Left ventricle myocardium inferior (tissue), 1 donor: ENCODE measurements around the gene ICOS. TPM values are rescaled to one million over a fixed set of nuclear protein-coding genes. Genes with fewer than 3 reads are reported as not detected.
"Not testable (repeated sequence)": the region's sequence is repeated elsewhere in the genome, so short reads cannot be mapped to it uniquely, and the experiment has no call there.

ENCODE experiments used
- DNase-seq: peaks from one replicate; pipeline ENCODE4 v3.0.0-alpha.2; 2020
- H3K27ac ChIP-seq: fragments of 200-600 bp; replicated peaks from 2 replicates; pipeline ENCODE4 v1.8.0; 2021
- H3K27me3 ChIP-seq: fragments of 200-600 bp; 2 replicates; pipeline ENCODE4 v1.8.0; 2021; ENCODE audit warnings: low read depth
- H3K36me3 ChIP-seq: fragments of 200-600 bp; 2 replicates; pipeline ENCODE4 v1.8.0; 2021
- H3K4me1 ChIP-seq: fragments of 200-600 bp; 2 replicates; pipeline ENCODE4 v1.8.0; 2021
- H3K4me3 ChIP-seq: fragments of 200-600 bp; 2 replicates; pipeline ENCODE4 v1.8.0; 2021; ENCODE audit warnings: mild to moderate bottlenecking, moderate library complexity
- H3K9me3 ChIP-seq: fragments of 200-600 bp; replicated peaks from 2 replicates; pipeline ENCODE4 v1.8.0; 2021
- CTCF ChIP-seq: fragments of 200-600 bp; IDR thresholded peaks from 2 replicates; pipeline ENCODE4 v1.8.0; 2021; ENCODE audit warnings: antibody characterized with exemption, mild to moderate bottlenecking, borderline replicate concordance
- intact Hi-C: fragments of 100-400 bp; cut with micrococcal nuclease; formaldehyde crosslinking; loops from one replicate; pipeline ENCODE4 v1.11.0; 2022
- total RNA-seq: library from RNA; stranded (reverse); fragmentation: NEBNext Ultra II Directional; extraction: Animal tissue kit (Norgen Biotek cat#: 25700); gene quantifications from one replicate; pipeline ENCODE4 v1.2.1, GENCODE V29; 2021
- donor health status: DM: no; HTN: yes; CAD: no; lungs with severe emphysema.

ICOS gene
- total RNA-seq, 1 donor from 2014 or later = not detected

- no peak for DNase-seq
- no peak overlapping the region for H3K27ac ChIP-seq
- H3K4me3 ChIP-seq = no peak overlapping the region
- intact Hi-C loops = no loop called here
- TF ChIP-seq CTCF = no peak
- H3K27me3 ChIP-seq = no peaks in the 10 kb centered on the region
- no peaks in the 10 kb centered on the region for H3K36me3 ChIP-seq
- H3K4me1 ChIP-seq = no peaks in the 10 kb centered on the region
- no peaks in the 10 kb centered on the region for H3K9me3 ChIP-seq
These were observed 22.7 kb downstream of the ICOS start for GRCh38 chr2:203959265-203959664.

- DNase-seq = no peak
- Histone ChIP-seq H3K4me3 (no peak overlapping the region), H3K27me3 (no peaks in the 10 kb centered on the region), H3K4me1 (no peaks in the 10 kb centered on the region), H3K27ac (no peak overlapping the region), H3K36me3 (no peaks in the 10 kb centered on the region), H3K9me3 (no peaks in the 10 kb centered on the region)
- intact Hi-C loops = no loop called here
- TF ChIP-seq CTCF = no peak
These were observed 23.1 kb downstream of the ICOS start for GRCh38 chr2:203959672-203960071.

- intact Hi-C loops = no loop called here
These were observed 24.2 kb downstream of the ICOS start for GRCh38 chr2:203960811-203961210.

GRCh38 chr2:203965190-203965589 is 28.6 kb downstream of the ICOS start:
- DNase-seq, H3K4me1 ChIP-seq, H3K4me3 ChIP-seq, H3K36me3 ChIP-seq, intact Hi-C loops, H3K27ac ChIP-seq, H3K27me3 ChIP-seq, H3K9me3 ChIP-seq: not testable (repeated sequence)

More at GRCh38 chr2:203960811-203961210, 24.2 kb downstream of the ICOS start:
- no peaks in the 10 kb centered on the region for H3K36me3 ChIP-seq
- H3K4me3 ChIP-seq = no peak overlapping the region
- H3K27me3 ChIP-seq = no peaks in the 10 kb centered on the region
- H3K27ac ChIP-seq = no peak overlapping the region
- no peak for TF ChIP-seq CTCF
- no peak for DNase-seq
- no peaks in the 10 kb centered on the region for H3K9me3 ChIP-seq
- H3K4me1 ChIP-seq = no peaks in the 10 kb centered on the region

GRCh38 chr2:203971251-203971650 is 34.7 kb downstream of the ICOS start:
- Histone ChIP-seq H3K4me3 (no peak overlapping the region), H3K9me3 (no peaks in the 10 kb centered on the region), H3K4me1 (no peaks in the 10 kb centered on the region), H3K27ac (no peak overlapping the region), H3K36me3 (no peaks in the 10 kb centered on the region), H3K27me3 (peaks cover 13% of the 10 kb centered on the region)
- no peak for TF ChIP-seq CTCF
- intact Hi-C loops = no loop called here
- DNase-seq = no peak

- Histone ChIP-seq H3K9me3 (no peaks in the 10 kb centered on the region), H3K27me3 (peaks cover 13% of the 10 kb centered on the region), H3K4me3 (no peak overlapping the region), H3K4me1 (no peaks in the 10 kb centered on the region), H3K36me3 (no peaks in the 10 kb centered on the region), H3K27ac (no peak overlapping the region)
- intact Hi-C loops = no loop called here
- DNase-seq = no peak
- no peak for TF ChIP-seq CTCF
These were observed 35.5 kb downstream of the ICOS start for GRCh38 chr2:203972066-203972465.
